HCT116 (cell line): Measurements from ENCODE around the gene LUC7L2. TPM values are rescaled to one million over a fixed set of nuclear protein-coding genes. Genes with fewer than 3 reads are reported as not detected.

Source experiments
- ATAC-seq: fragments of 200-7000 bp; cut with Tn5 transposase; 2 replicates; pipeline ENCODE4 v1.9.1; 2020; ENCODE audit warnings: mild to moderate bottlenecking, moderate library complexity
- BruUV-seq: library from RNA; stranded (reverse); fragments of 400-500 nt; replicated peaks from 2 replicates; lab custom pipeline; 2021; lab: Mats Ljungman, UMichigan
- CTCF ChIA-PET: fragments of 300-600 bp; sonication (Branson Sonifier 250); formaldehyde crosslinking; loops from one replicate; lab custom pipeline; 2021; ENCODE audit warnings: antibody characterized with exemption; lab: Charles Lee
- POLR2A ChIA-PET: fragments of 300-600, 350-600 bp; sonication (Branson Sonifier 250); formaldehyde crosslinking; loops from one replicate; lab custom pipeline; 2021; ENCODE audit warnings: antibody characterized with exemption; lab: Charles Lee
- RAD21 ChIA-PET, 2 experiments: fragments of 300-600 bp; sonication (Branson Sonifier 250); formaldehyde crosslinking; loops; one replicate each; lab custom pipeline; 2023; ENCODE audit warnings: low total read pairs in 2 of 2; ENCODE audit not compliant: uncharacterized antibody in 2 of 2, unreplicated experiment in 2 of 2, low non-redundant PET in 1 of 2; lab: Charles Lee
- DNase-seq: peaks from one replicate; pipeline ENCODE4 v3.0.0-alpha.2; 2010; ENCODE audit warnings: low read depth, low spot score
- H2AFZ ChIP-seq: fragments of 200-600 bp; shearing (Covaris generic), sonication (generic); 2 replicates; pipeline ENCODE4 v1.6.1; 2017; ENCODE audit warnings: low read depth, mixed run types, mixed read lengths, antibody characterized with exemption, low read length; ENCODE audit not compliant: poor library complexity, severe bottlenecking
- H3K27ac ChIP-seq: 2 replicates; pipeline ENCODE4 v1.5.1; 2012; ENCODE audit warnings: low read depth, low read length
- H3K27me3 ChIP-seq: fragments of 200-600 bp; sonication (generic); 2 replicates; pipeline ENCODE4 v1.6.1; 2016; ENCODE audit warnings: mixed run types, low read length, mixed read lengths; ENCODE audit not compliant: insufficient read depth
- H3K36me3 ChIP-seq, 2 experiments: fragments of 200-500 bp in 1 of 2; fragments of 200-600 bp in 1 of 2; sonication (Bioruptor generic) in 1 of 2; sonication (generic) in 1 of 2; 2 replicates each; pipeline versions ENCODE4 v1.5.1 to v1.6.1; 2014 to 2016; ENCODE audit warnings: low read length in 2 of 2, inconsistent platforms in 1 of 2, mixed read lengths in 1 of 2, mixed run types in 1 of 2; ENCODE audit not compliant: insufficient read depth in 2 of 2, control insufficient read depth in 1 of 2
- H3K4me1 ChIP-seq, 2 experiments: fragments of 200-600 bp in 1 of 2; sonication (generic) in 1 of 2; 2 replicates each; pipeline versions ENCODE4 v1.5.1 to v1.6.1; 2012 to 2017; ENCODE audit warnings: low read length in 2 of 2, inconsistent platforms in 1 of 2, mild to moderate bottlenecking in 1 of 2, mixed read lengths in 1 of 2, mixed run types in 1 of 2, moderate library complexity in 1 of 2; ENCODE audit not compliant: insufficient read depth in 2 of 2, control insufficient read depth in 1 of 2
- H3K4me2 ChIP-seq: fragments of 200-600 bp; sonication (generic); 2 replicates; pipeline ENCODE4 v1.6.1; 2017; ENCODE audit warnings: mixed run types, low read length, mixed read lengths
- H3K4me3 ChIP-seq, 2 experiments: fragments of 200-600 bp in 1 of 2; sonication (generic) in 1 of 2; replicated peaks in 1 of 2; 2 replicates each; pipeline ENCODE4 v1.5.1; 2011 to 2016; ENCODE audit warnings: low read length in 2 of 2, control low read depth in 1 of 2, low read depth in 1 of 2, mild to moderate bottlenecking in 1 of 2, mixed read lengths in 1 of 2, mixed run types in 1 of 2
- H3K79me2 ChIP-seq: fragments of 200-600 bp; sonication (generic); 2 replicates; pipeline ENCODE4 v1.6.1; 2017; ENCODE audit warnings: mild to moderate bottlenecking, mixed run types, low read length, moderate library complexity, mixed read lengths; ENCODE audit not compliant: insufficient read depth
- H3K9ac ChIP-seq: fragments of 200-600 bp; sonication (generic); 2 replicates; pipeline ENCODE4 v1.6.1; 2016; ENCODE audit warnings: low read length, mixed read lengths
- H3K9me2 ChIP-seq: fragments of 200-600 bp; sonication (generic), shearing (Covaris generic); 2 replicates; pipeline ENCODE4 v1.6.1; 2017; ENCODE audit warnings: mixed run types, mild to moderate bottlenecking, moderate library complexity; ENCODE audit not compliant: insufficient read depth
- H3K9me3 ChIP-seq, 2 experiments: fragments of 200-500 bp in 1 of 2; fragments of 200-600 bp in 1 of 2; sonication (Bioruptor generic) in 1 of 2; sonication (generic) in 1 of 2; 2 replicates each; pipeline ENCODE4 v1.6.1; 2014 to 2017; ENCODE audit warnings: low read length in 2 of 2, mixed read lengths in 2 of 2, inconsistent platforms in 1 of 2, low read depth in 1 of 2, mild to moderate bottlenecking in 1 of 2, mixed run types in 1 of 2, moderate library complexity in 1 of 2; ENCODE audit not compliant: control insufficient read depth in 1 of 2, insufficient read depth in 1 of 2
- H4K20me1 ChIP-seq: fragments of 200-600 bp; sonication (generic), shearing (Covaris generic); 2 replicates; pipeline ENCODE4 v1.6.1; 2017; ENCODE audit warnings: mixed run types, mild to moderate bottlenecking, moderate library complexity; ENCODE audit not compliant: insufficient read depth
- ATF3 ChIP-seq: IDR thresholded peaks from 2 replicates; pipeline ENCODE4 v1.6.1; 2012
- CBX3 ChIP-seq: IDR thresholded peaks from 2 replicates; pipeline ENCODE4 v1.6.1; 2012; ENCODE audit warnings: low read depth
- CEBPB ChIP-seq: IDR thresholded peaks from 2 replicates; pipeline ENCODE4 v1.6.1; 2012; ENCODE audit warnings: low read depth
- CTCF ChIP-seq, 3 experiments: fragments of 200-600 bp in 1 of 3; sonication (generic) in 1 of 3; IDR thresholded peaks in 2 of 3; conservative IDR thresholded peaks in 1 of 3; 2 replicates each; pipeline ENCODE4 v1.5.1; 2012 to 2017; ENCODE audit warnings: low read depth in 2 of 3, low read length in 2 of 3, antibody characterized with exemption in 1 of 3, borderline replicate concordance in 1 of 3, control low read depth in 1 of 3, mild to moderate bottlenecking in 1 of 3, mixed read lengths in 1 of 3, mixed run types in 1 of 3, moderate library complexity in 1 of 3; ENCODE audit not compliant: insufficient read depth in 1 of 3
- EGR1 ChIP-seq: IDR thresholded peaks from 2 replicates; pipeline ENCODE4 v1.6.1; 2012; ENCODE audit warnings: low read depth
- EZH2 ChIP-seq: fragments of 200-600 bp; sonication (generic); IDR thresholded peaks from 2 replicates; pipeline ENCODE4 v1.6.1; 2017; ENCODE audit warnings: antibody characterized with exemption, mixed run types
- EZH2phosphoT487 ChIP-seq: fragments of 200-600 bp; IDR thresholded peaks from 2 replicates; pipeline ENCODE4 v1.6.1; 2018; ENCODE audit warnings: antibody characterized with exemption, borderline replicate concordance
- FOSL1 ChIP-seq: IDR thresholded peaks from 2 replicates; pipeline ENCODE4 v1.6.1; 2012; ENCODE audit warnings: low read depth
- JUND ChIP-seq: IDR thresholded peaks from 2 replicates; pipeline ENCODE4 v1.6.1; 2012
- POLR2A ChIP-seq: IDR thresholded peaks from 2 replicates; pipeline ENCODE4 v1.7.0; 2011; ENCODE audit warnings: borderline replicate concordance; ENCODE audit not compliant: insufficient read depth, insufficient read length; ENCODE audit errors: extremely low read depth
- POLR2AphosphoS5 ChIP-seq: IDR thresholded peaks from 2 replicates; pipeline ENCODE4 v1.6.1; 2011; ENCODE audit warnings: mild to moderate bottlenecking, low read depth, low read length, moderate library complexity
- SIN3A ChIP-seq: IDR thresholded peaks from 2 replicates; pipeline ENCODE4 v1.6.1; 2012; ENCODE audit warnings: low read depth
- SP1 ChIP-seq: IDR thresholded peaks from 2 replicates; pipeline ENCODE4 v1.6.1; 2012; ENCODE audit warnings: low read depth
- YY1 ChIP-seq: IDR thresholded peaks from 2 replicates; pipeline ENCODE4 v1.6.1; 2011; ENCODE audit warnings: low read length, low read depth, moderate library complexity, mild to moderate bottlenecking; ENCODE audit not compliant: insufficient replicate concordance; ENCODE audit errors: extremely low read depth
- ZBTB33 ChIP-seq: IDR thresholded peaks from 2 replicates; pipeline ENCODE4 v1.6.1; 2011; ENCODE audit warnings: mild to moderate bottlenecking, low read length, moderate library complexity; ENCODE audit not compliant: insufficient replicate concordance; ENCODE audit errors: extremely low read depth
- intact Hi-C: fragments of 100-400 bp; cut with micrococcal nuclease; formaldehyde crosslinking; loops from 2 replicates; pipeline ENCODE4 v1.10.0; 2022
- total RNA-seq: library from RNA; stranded (reverse); gene quantifications from one replicate; pipeline ENCODE4 v1.2.1, GENCODE V29; 2021; ENCODE audit not compliant: unreplicated experiment

Gene LUC7L2
- total RNA-seq, 1 experiment from 2014 or later = 98.8 TPM

GRCh38 chr7:139450851-139451250, 91.2 kb downstream of the LUC7L2 start:
- Histone ChIP-seq H3K79me2 (no peaks in the 10 kb centered on the region), H3K4me3 (no peak overlapping the region), H3K27me3 (no peaks in the 10 kb centered on the region), H3K36me3 (no peaks in the 10 kb centered on the region), H3K4me1 (no peaks in the 10 kb centered on the region), H4K20me1 (no peaks in the 10 kb centered on the region), H3K4me2 (no peak overlapping the region)
- intact Hi-C loops = no loop called here
- DNase-seq (no peak), ATAC-seq (no peak)
- POLR2A ChIA-PET = no interaction called here
- BruUV-seq = no TSS peak
- CTCF ChIA-PET = no interaction called here
- no peak for TF ChIP-seq EGR1
- no peak for TF ChIP-seq YY1
- TF ChIP-seq SIN3A = no peak
- TF ChIP-seq CTCF (IDR thresholded peaks at IDR 0.05 in 2 of 3, conservative IDR thresholded peaks at IDR 0.05 in 1 of 3; ENCODE audit: borderline replicate concordance in 1 of 3, insufficient read depth in 1 of 3, low read depth in 2 of 3, low read length in 2 of 3) = no peak
- TF ChIP-seq EZH2 = no peak
- no peak for TF ChIP-seq POLR2AphosphoS5
- no peak for TF ChIP-seq ZBTB33
- TF ChIP-seq FOSL1 = no peak
- TF ChIP-seq POLR2A = no peak
- no peak for TF ChIP-seq ATF3
- TF ChIP-seq CEBPB = no peak
- TF ChIP-seq JUND = no peak
- TF ChIP-seq SP1 = no peak
- TF ChIP-seq EZH2phosphoT487 = no peak
- no peak for TF ChIP-seq CBX3
- TF ChIP-seq, all 23 proteins: peak for 0
- RAD21 ChIA-PET = no interaction called here
- H3K9ac ChIP-seq = no peak overlapping the region
- H2AFZ ChIP-seq = no peak overlapping the region
- no peak overlapping the region for H3K27ac ChIP-seq
- no peaks in the 10 kb centered on the region for H3K9me3 ChIP-seq
- no peaks in the 10 kb centered on the region for H3K9me2 ChIP-seq
